ENCODE data around the gene NTM.

DNA sequence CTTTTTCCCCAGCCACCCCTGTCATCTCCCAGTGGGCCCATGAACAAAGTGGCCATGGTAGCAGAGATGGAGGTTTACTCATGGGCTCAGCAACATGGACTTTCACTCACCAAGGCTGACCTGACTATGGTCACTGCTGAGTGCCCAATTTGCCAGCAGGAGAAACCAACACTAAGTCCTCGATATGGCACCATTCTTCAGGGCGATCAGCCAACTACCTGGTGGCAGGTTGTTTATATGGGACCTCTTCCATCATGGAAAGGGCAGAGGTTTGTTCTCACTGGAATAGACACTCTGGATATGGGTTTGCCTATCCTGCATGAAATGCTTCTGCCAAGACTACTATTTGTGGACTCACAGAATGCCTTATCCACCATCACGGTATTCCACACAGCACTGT, 1009.1 kb downstream of the NTM start:
- TF ChIP-seq, protein P1, sequence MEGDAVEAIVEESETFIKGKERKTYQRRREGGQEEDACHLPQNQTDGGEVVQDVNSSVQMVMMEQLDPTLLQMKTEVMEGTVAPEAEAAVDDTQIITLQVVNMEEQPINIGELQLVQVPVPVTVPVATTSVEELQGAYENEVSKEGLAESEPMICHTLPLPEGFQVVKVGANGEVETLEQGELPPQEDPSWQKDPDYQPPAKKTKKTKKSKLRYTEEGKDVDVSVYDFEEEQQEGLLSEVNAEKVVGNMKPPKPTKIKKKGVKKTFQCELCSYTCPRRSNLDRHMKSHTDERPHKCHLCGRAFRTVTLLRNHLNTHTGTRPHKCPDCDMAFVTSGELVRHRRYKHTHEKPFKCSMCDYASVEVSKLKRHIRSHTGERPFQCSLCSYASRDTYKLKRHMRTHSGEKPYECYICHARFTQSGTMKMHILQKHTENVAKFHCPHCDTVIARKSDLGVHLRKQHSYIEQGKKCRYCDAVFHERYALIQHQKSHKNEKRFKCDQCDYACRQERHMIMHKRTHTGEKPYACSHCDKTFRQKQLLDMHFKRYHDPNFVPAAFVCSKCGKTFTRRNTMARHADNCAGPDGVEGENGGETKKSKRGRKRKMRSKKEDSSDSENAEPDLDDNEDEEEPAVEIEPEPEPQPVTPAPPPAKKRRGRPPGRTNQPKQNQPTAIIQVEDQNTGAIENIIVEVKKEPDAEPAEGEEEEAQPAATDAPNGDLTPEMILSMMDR (IDR thresholded peaks at IDR 0.05): no peak
- TF ChIP-seq POLR2A (IDR thresholded peaks at IDR 0.05): no peak

Data from transverse colon (tissue), 3 donors.